Measurements from ENCODE around the gene PEAK1.
"Not testable (repeated sequence)": the region's sequence is repeated elsewhere in the genome, so short reads cannot be mapped to it uniquely, and the experiment has no call there.

PEAK1 gene

DNA sequence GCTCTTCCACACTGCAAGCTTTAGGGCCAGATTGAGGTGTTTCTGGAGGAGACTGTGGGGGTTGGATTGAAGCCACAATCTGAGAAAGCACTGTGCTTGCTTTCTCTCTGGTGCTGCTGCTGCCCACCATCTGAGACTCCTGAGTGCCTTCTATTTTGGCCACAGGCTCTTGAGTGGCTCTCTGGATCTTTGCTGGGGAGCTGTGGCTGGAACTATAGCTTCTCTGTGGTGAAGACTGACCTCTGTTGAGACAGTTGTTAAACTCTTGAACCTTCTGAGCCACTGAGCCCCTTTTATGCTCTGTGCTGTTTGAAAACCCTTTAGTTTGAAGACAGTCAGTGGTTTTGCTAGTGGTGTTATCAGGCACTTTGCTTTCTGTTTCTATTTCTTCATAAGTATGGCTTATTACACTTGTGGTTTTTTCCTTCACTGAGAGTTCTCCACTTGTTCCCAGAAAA lies 240.3 kb downstream of the PEAK1 start:
- no peak overlapping the region for H3K4me3 Mint-ChIP-seq
- no peaks in the 10 kb centered on the region for H3K27me3 Mint-ChIP-seq (ENCODE audit: low read depth, poor library complexity)
- no peak for TF ChIP-seq CTCF (IDR thresholded peaks at IDR 0.05)
- H3K4me1 Mint-ChIP-seq: no peaks in the 10 kb centered on the region
- H3K27ac Mint-ChIP-seq: no peak overlapping the region
- no peaks in the 10 kb centered on the region for H3K9me3 Mint-ChIP-seq
- peaks cover 21% of the 10 kb centered on the region for H3K36me3 Mint-ChIP-seq (ENCODE audit: low read depth)
- DNase-seq: no peak

GRCh38 chr15:77178411-77178810 lies 241.5 kb downstream of the PEAK1 start:
- no peak overlapping the region for H3K27ac Mint-ChIP-seq
- H3K4me3 Mint-ChIP-seq: no peak overlapping the region
- no peaks in the 10 kb centered on the region for H3K4me1 Mint-ChIP-seq
- no peak for TF ChIP-seq CTCF (IDR thresholded peaks at IDR 0.05)
- no peaks in the 10 kb centered on the region for H3K27me3 Mint-ChIP-seq (ENCODE audit: low read depth, poor library complexity)
- H3K36me3 Mint-ChIP-seq (ENCODE audit: low read depth): peaks cover 21% of the 10 kb centered on the region
- DNase-seq: no peak
- H3K9me3 Mint-ChIP-seq: no peaks in the 10 kb centered on the region

GRCh38 chr15:77176148-77176547 lies 243.8 kb downstream of the PEAK1 start:
- H3K4me1 Mint-ChIP-seq; H3K9me3 Mint-ChIP-seq; H3K27me3 Mint-ChIP-seq (ENCODE audit: low read depth, poor library complexity); H3K27ac Mint-ChIP-seq; DNase-seq; H3K4me3 Mint-ChIP-seq: not testable (repeated sequence)
- peaks cover 16% of the 10 kb centered on the region for H3K36me3 Mint-ChIP-seq (ENCODE audit: low read depth)

- Mint-ChIP-seq H3K36me3 (ENCODE audit: low read depth) (no peaks in the 10 kb centered on the region), H3K27ac (no peak overlapping the region), H3K27me3 (ENCODE audit: low read depth, poor library complexity) (peaks cover under 1% of the 10 kb centered on the region), H3K4me3 (no peak overlapping the region), H3K4me1 (no peaks in the 10 kb centered on the region), H3K9me3 (no peaks in the 10 kb centered on the region)
- DNase-seq: no peak
- no peak for TF ChIP-seq CTCF (IDR thresholded peaks at IDR 0.05)
Measured at GRCh38 chr15:77173487-77173886, 246.4 kb downstream of the PEAK1 start.

DNA sequence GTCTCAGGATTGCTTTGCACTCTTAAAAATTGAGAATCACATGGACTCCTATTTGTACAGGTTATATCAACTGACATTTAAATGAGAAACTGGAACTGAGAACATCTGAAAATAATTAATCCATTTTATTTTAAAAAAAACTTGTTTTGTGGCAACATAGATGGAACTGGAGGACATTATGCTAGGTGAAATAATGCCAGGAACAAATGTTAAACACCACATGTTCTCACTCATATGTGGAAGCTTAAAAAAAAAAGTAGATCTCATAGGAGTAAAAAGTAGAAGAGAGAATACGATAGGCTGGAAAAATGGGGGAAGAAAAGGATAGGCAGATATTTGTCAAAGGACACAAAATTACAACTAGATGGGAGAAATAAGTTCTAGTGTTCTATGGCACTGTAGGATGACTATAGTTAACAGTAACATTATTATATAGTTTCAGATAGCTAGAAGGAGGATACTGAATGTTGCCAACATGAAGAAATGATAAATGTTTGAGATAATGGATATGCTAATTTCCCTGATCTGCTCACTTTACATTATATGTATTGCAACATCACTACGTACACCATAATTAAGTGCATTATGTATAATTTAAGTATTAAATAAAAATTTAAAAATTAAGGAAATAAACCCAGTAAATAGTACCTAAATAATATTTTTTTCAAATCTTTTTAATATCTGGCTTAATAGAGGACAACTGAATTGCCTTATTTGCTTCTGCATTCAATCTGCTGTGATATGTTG lies 248.5 kb downstream of the PEAK1 start:
- no peaks in the 10 kb centered on the region for H3K36me3 Mint-ChIP-seq (ENCODE audit: low read depth)
- no peak overlapping the region for H3K27ac Mint-ChIP-seq
- DNase-seq: no peak
- no peaks in the 10 kb centered on the region for H3K4me1 Mint-ChIP-seq
- peaks cover 3% of the 10 kb centered on the region for H3K27me3 Mint-ChIP-seq (ENCODE audit: low read depth, poor library complexity)
- H3K4me3 Mint-ChIP-seq: no peak overlapping the region
- no peaks in the 10 kb centered on the region for H3K9me3 Mint-ChIP-seq
- no peak for TF ChIP-seq CTCF (IDR thresholded peaks at IDR 0.05)

GRCh38 chr15:77168616-77169015 lies 251.3 kb downstream of the PEAK1 start:
- Mint-ChIP-seq H3K9me3 (no peaks in the 10 kb centered on the region), H3K27ac (no peak overlapping the region), H3K4me3 (no peak overlapping the region), H3K4me1 (no peaks in the 10 kb centered on the region), H3K27me3 (ENCODE audit: low read depth, poor library complexity) (peaks cover 3% of the 10 kb centered on the region), H3K36me3 (ENCODE audit: low read depth) (no peaks in the 10 kb centered on the region)
- no peak for TF ChIP-seq CTCF (IDR thresholded peaks at IDR 0.05)
- DNase-seq: no peak
